GM23338 (cell line): ENCODE results near the gene MAP3K14. TPM values are rescaled to one million over a fixed set of nuclear protein-coding genes. Genes with fewer than 3 reads are reported as not detected.

ENCODE experiments used
- ATAC-seq: fragments of 200-7000 bp; cut with Tn5 transposase; 3 replicates; pipeline ENCODE4 v1.9.1; 2020
- DNase-seq: peaks from one replicate; pipeline ENCODE4 v3.0.0-alpha.2; 2015; ENCODE audit warnings: low spot score
- H2AFZ ChIP-seq: fragments of 200-600 bp; sonication (generic); 2 replicates; pipeline ENCODE4 v1.8.0; 2016; ENCODE audit warnings: antibody characterized with exemption, mild to moderate bottlenecking, moderate library complexity
- H3F3A ChIP-seq: fragments of 200-600 bp; sonication (generic); replicated peaks from 2 replicates; pipeline ENCODE4 v1.8.0; 2017; ENCODE audit warnings: antibody characterized with exemption, mixed run types, low read depth
- H3K27ac ChIP-seq: fragments of 200-600 bp; sonication (generic); 2 replicates; pipeline ENCODE4 v1.6.1; 2016; ENCODE audit warnings: low read depth
- H3K27me3 ChIP-seq: fragments of 200-600 bp; sonication (generic); 2 replicates; pipeline ENCODE4 v1.8.0; 2016; ENCODE audit warnings: mild to moderate bottlenecking, mixed run types, moderate library complexity; ENCODE audit not compliant: insufficient read depth
- H3K36me3 ChIP-seq: fragments of 200-600 bp; sonication (generic); 2 replicates; pipeline ENCODE4 v1.8.0; 2016; ENCODE audit warnings: mild to moderate bottlenecking; ENCODE audit not compliant: insufficient read depth
- H3K4me1 ChIP-seq: fragments of 200-600 bp; sonication (generic); 2 replicates; pipeline ENCODE4 v1.8.0; 2016; ENCODE audit warnings: mild to moderate bottlenecking, moderate library complexity; ENCODE audit not compliant: insufficient read depth
- H3K4me2 ChIP-seq: fragments of 200-600 bp; sonication (generic); 2 replicates; pipeline ENCODE4 v1.7.1; 2017; ENCODE audit warnings: mixed run types
- H3K4me3 ChIP-seq: fragments of 200-600 bp; sonication (generic); 2 replicates; pipeline ENCODE4 v1.6.1; 2016; ENCODE audit warnings: mixed run types
- H3K79me2 ChIP-seq: fragments of 200-600 bp; sonication (generic); replicated peaks from 2 replicates; pipeline ENCODE4 v1.8.0; 2017; ENCODE audit warnings: mild to moderate bottlenecking; ENCODE audit not compliant: insufficient read depth
- H3K9me2 ChIP-seq: fragments of 200-600 bp; sonication (generic); 2 replicates; pipeline ENCODE4 v1.8.0; 2017; ENCODE audit not compliant: insufficient read depth
- H4K20me1 ChIP-seq: fragments of 200-600 bp; sonication (generic); replicated peaks from 2 replicates; pipeline ENCODE4 v1.8.0; 2017; ENCODE audit warnings: mild to moderate bottlenecking; ENCODE audit not compliant: insufficient read depth
- H3K27ac Mint-ChIP-seq: 2 replicates; pipeline ENCODE4 v1.8.0; 2020; ENCODE audit warnings: inconsistent platforms, mild to moderate bottlenecking, moderate library complexity, mixed read lengths
- H3K27me3 Mint-ChIP-seq: 3 replicates; pipeline ENCODE4 v1.8.0; 2022; ENCODE audit warnings: low read depth, mild to moderate bottlenecking, moderate library complexity, mixed read lengths, inconsistent platforms; ENCODE audit not compliant: insufficient read depth, poor library complexity
- H3K36me3 Mint-ChIP-seq: 3 replicates; pipeline ENCODE4 v1.8.0; 2021; ENCODE audit warnings: low read depth, mild to moderate bottlenecking, inconsistent platforms, moderate library complexity, mixed read lengths
- H3K4me1 Mint-ChIP-seq: 3 replicates; pipeline ENCODE4 v1.8.0; 2020; ENCODE audit warnings: mild to moderate bottlenecking, inconsistent platforms, mixed read lengths
- H3K4me3 Mint-ChIP-seq: 3 replicates; pipeline ENCODE4 v1.8.0; 2021; ENCODE audit warnings: moderate library complexity, mild to moderate bottlenecking, inconsistent platforms, mixed read lengths
- H3K9me3 Mint-ChIP-seq: 3 replicates; pipeline ENCODE4 v1.8.0; 2020; ENCODE audit warnings: moderate library complexity, mild to moderate bottlenecking, inconsistent platforms, mixed read lengths
- CREB1 ChIP-seq: fragments of 250-450 bp; sonication (Bioruptor Pico); IDR thresholded peaks from 2 replicates; pipeline ENCODE4 v1.5.0; 2020; ENCODE audit warnings: low read depth, mild to moderate bottlenecking, moderate library complexity
- EZH2 ChIP-seq: fragments of 200-600 bp; sonication (generic); IDR thresholded peaks from one replicate; pipeline ENCODE4 v1.8.0; 2017; ENCODE audit warnings: antibody characterized with exemption, mild to moderate bottlenecking, low read depth; ENCODE audit not compliant: unreplicated experiment
- EZH2phosphoT487 ChIP-seq: fragments of 200-600 bp; sonication (generic); IDR thresholded peaks from one replicate; pipeline ENCODE4 v1.8.1; 2018; ENCODE audit warnings: antibody characterized with exemption; ENCODE audit not compliant: unreplicated experiment
- JUNB ChIP-seq: IDR thresholded peaks from one replicate; pipeline ENCODE4 v1.6.1; 2016; ENCODE audit warnings: antibody characterized with exemption; ENCODE audit not compliant: unreplicated experiment
- NANOG ChIP-seq: IDR thresholded peaks from 2 replicates; pipeline ENCODE4 v1.6.1; 2016; ENCODE audit warnings: antibody characterized with exemption, borderline replicate concordance
- POLR2AphosphoS5 ChIP-seq: IDR thresholded peaks from 2 replicates; pipeline ENCODE4 v1.6.1; 2016; ENCODE audit warnings: antibody characterized with exemption, low read depth
- STAT1 ChIP-seq: IDR thresholded peaks from one replicate; pipeline ENCODE4 v1.6.1; 2016; ENCODE audit warnings: antibody characterized with exemption; ENCODE audit not compliant: unreplicated experiment
- ZNF331 ChIP-seq: fragments of 250-450 bp; sonication (Bioruptor Pico); IDR thresholded peaks from 2 replicates; pipeline ENCODE4 v1.5.0; 2020; ENCODE audit warnings: low read depth, mild to moderate bottlenecking, moderate library complexity
- ZNF462 ChIP-seq: fragments of 250-450 bp; sonication (Bioruptor Pico); IDR thresholded peaks from 2 replicates; pipeline ENCODE4 v1.5.0; 2020; ENCODE audit warnings: mild to moderate bottlenecking, moderate library complexity
- polyA plus RNA-seq: library from polyadenylated mRNA; unstranded; fragments of >200 nt; fragmentation: Nextera tagmentation; extraction: Ambion mirVana; gene quantifications from 2 replicates; pipeline ENCODE4 v1.2.1, GENCODE V29; 2016
- total RNA-seq: library from RNA; depleted of rRNA; stranded (reverse); fragments of >200 nt; shearing (Covaris generic); gene quantifications from 2 replicates; pipeline ENCODE4 v1.2.3, GENCODE V29; 2014

The MAP3K14 gene
- total and polyA plus RNA-seq, 2 experiments from 2014 or later: 1.3 to 4.9 TPM

DNA sequence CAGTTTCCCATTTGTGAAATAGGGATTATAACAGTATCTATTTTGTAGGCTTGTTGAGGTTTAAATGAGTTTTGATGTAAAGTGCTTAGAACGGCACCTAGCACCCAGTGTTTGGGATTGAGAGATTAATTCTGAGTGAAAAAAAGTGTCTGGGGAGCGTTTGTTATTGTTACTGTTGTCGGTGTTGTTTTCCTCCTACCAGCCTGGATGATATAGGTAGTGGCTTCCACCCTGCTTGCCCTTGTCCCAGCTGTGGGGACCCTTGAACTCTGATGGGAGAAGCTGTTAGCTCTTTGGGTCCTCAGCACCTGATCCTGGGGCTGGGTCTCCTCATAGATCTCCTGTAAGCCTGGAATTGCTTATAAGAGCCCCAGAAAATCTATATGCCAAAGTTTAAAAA lies 90.2 kb downstream of the MAP3K14 start (continued):
- TF ChIP-seq ZNF462 (CRISPR knock-in tag): no peak
- TF ChIP-seq POLR2AphosphoS5: no peak
- no peak for TF ChIP-seq NANOG
- TF ChIP-seq EZH2phosphoT487: no peak
- TF ChIP-seq ZNF331: no peak
- TF ChIP-seq CREB1: no peak
- TF ChIP-seq JUNB: no peak
- TF ChIP-seq STAT1: no peak
- TF ChIP-seq EZH2: no peak

- no peak for ATAC-seq
- Histone ChIP-seq H3K4me1 (peaks cover 30% of the 10 kb centered on the region), H3K27ac (no peak overlapping the region), H3K4me2 (no peak overlapping the region), H3F3A (0 out of 2 replicates have a peak, but pooled peaks cover 2% of the 10 kb centered on the region), H4K20me1 (no peaks in the 10 kb centered on the region), H2AFZ (no peak overlapping the region), H3K4me3 (no peak overlapping the region), H3K27me3 (peaks cover 25% of the 10 kb centered on the region), H3K9me2 (no peaks in the 10 kb centered on the region), H3K36me3 (no peaks in the 10 kb centered on the region), H3K79me2 (no peaks in the 10 kb centered on the region)
- no peak overlapping the region for H3K4me3 Mint-ChIP-seq
- no peak for DNase-seq
- H3K9me3 Mint-ChIP-seq: no peaks in the 10 kb centered on the region; the same call in 2 of the 3 replicates
- peaks cover 51% of the 10 kb centered on the region for H3K4me1 Mint-ChIP-seq
- H3K27ac Mint-ChIP-seq: no peak overlapping the region
- peaks cover 31% of the 10 kb centered on the region for H3K27me3 Mint-ChIP-seq
- H3K36me3 Mint-ChIP-seq: no peaks in the 10 kb centered on the region
- TF ChIP-seq ZNF331 (no peak), EZH2 (no peak), ZNF462 (CRISPR knock-in tag) (no peak), EZH2phosphoT487 (no peak), NANOG (no peak), POLR2AphosphoS5 (no peak)
Observed at GRCh38 chr17:45225964-45226530, 90.8 kb downstream of the MAP3K14 start.
